Measurements from ENCODE around the gene KRCC1.

Gene KRCC1

GRCh38 chr2:88055371-88056128 is at the start of gene KRCC1:
Gene KRCC1 (minus strand): TSS chr2:88055783. CDS start chr2:88028563, 27,220 bp downstream.
- DNase-seq: peak; percentile 91

GRCh38 chr2:88100489-88100858 is 44.9 kb upstream of the KRCC1 start:
- no peak for DNase-seq

- peak; percentile 43 for DNase-seq
These were observed 44.4 kb upstream of the KRCC1 start for GRCh38 chr2:88099798-88100488.

- no peak for DNase-seq
These were observed 42.9 kb upstream of the KRCC1 start for GRCh38 chr2:88098558-88098900.

- DNase-seq: no peak
These were observed 42.4 kb upstream of the KRCC1 start for GRCh38 chr2:88097891-88098557.

GRCh38 chr2:88097192-88097591 is 41.6 kb upstream of the KRCC1 start:
- DNase-seq: no peak

- no peak for DNase-seq
These were observed 41.1 kb upstream of the KRCC1 start for GRCh38 chr2:88096708-88097107.

- no peak for DNase-seq
These were observed 39.4 kb upstream of the KRCC1 start for GRCh38 chr2:88095022-88095421.

- DNase-seq: no peak
These were observed 37.2 kb upstream of the KRCC1 start for GRCh38 chr2:88092773-88093172.

- DNase-seq: no peak
These were observed 36.4 kb upstream of the KRCC1 start for GRCh38 chr2:88091943-88092342.

GRCh38 chr2:88090446-88091283 is 35.1 kb upstream of the KRCC1 start:
- no peak for DNase-seq

- DNase-seq: no peak
These were observed 33.4 kb upstream of the KRCC1 start for GRCh38 chr2:88088999-88089398.

- no peak for DNase-seq
These were observed 32.2 kb upstream of the KRCC1 start for GRCh38 chr2:88087763-88088162.

GRCh38 chr2:88087073-88087472 is 31.5 kb upstream of the KRCC1 start:
- DNase-seq: no peak

GRCh38 chr2:88086401-88086800 is 30.8 kb upstream of the KRCC1 start:
- no peak for DNase-seq

- DNase-seq: no peak
These were observed 30.0 kb upstream of the KRCC1 start for GRCh38 chr2:88085602-88086001.

- DNase-seq: no peak
These were observed 29.5 kb upstream of the KRCC1 start for GRCh38 chr2:88085099-88085498.

- no peak for DNase-seq
These were observed 27.2 kb upstream of the KRCC1 start for GRCh38 chr2:88082781-88083180.

GRCh38 chr2:88081924-88082608 is 26.5 kb upstream of the KRCC1 start:
- no peak for DNase-seq

GRCh38 chr2:88080545-88080944 is 25.0 kb upstream of the KRCC1 start:
- DNase-seq: no peak

GRCh38 chr2:88078643-88079172 is 23.1 kb upstream of the KRCC1 start:
- DNase-seq: no peak

GRCh38 chr2:88077080-88077479 is 21.5 kb upstream of the KRCC1 start:
- DNase-seq: no peak
